Brain microvascular endothelial cell (primary cell): ENCODE measurements around the gene ATXN10.
A peak's percentile ranks its signal among the peaks of the same experiment; 100 is the strongest.

Experiments
- DNase-seq: peaks from one replicate; pipeline ENCODE4 v3.0.0-alpha.2; 2020
- H3K27ac ChIP-seq: fragments of 250-450 bp; sonication (Bioruptor Pico); 2 replicates; pipeline ENCODE4 v1.5.1; 2020; ENCODE audit warnings: mild to moderate bottlenecking, moderate library complexity
- H3K27me3 ChIP-seq: fragments of 250-450 bp; sonication (Bioruptor Pico); replicated peaks from 2 replicates; pipeline ENCODE4 v1.5.1; 2020; ENCODE audit warnings: mild to moderate bottlenecking
- H3K36me3 ChIP-seq: fragments of 250-450 bp; sonication (Bioruptor Pico); replicated peaks from 2 replicates; pipeline ENCODE4 v1.5.1; 2020; ENCODE audit warnings: mild to moderate bottlenecking
- H3K4me3 ChIP-seq: 2 replicates; pipeline ENCODE4 v1.5.1; 2011; ENCODE audit warnings: low read depth, mild to moderate bottlenecking, control low read depth, low read length, moderate library complexity
- CTCF ChIP-seq: IDR thresholded peaks from 2 replicates; pipeline ENCODE4 v1.5.1; 2011; ENCODE audit warnings: low read depth, mild to moderate bottlenecking, moderate library complexity, low read length, control low read depth, inconsistent platforms; ENCODE audit errors: missing control alignments
- in situ Hi-C: cut with HindIII; loops from 2 replicates; pipeline ENCODE4 v1.10.0; 2017; ENCODE audit warnings: low sequenced_read_pairs, low pct_ligation_motif_present

Gene ATXN10

DNA sequence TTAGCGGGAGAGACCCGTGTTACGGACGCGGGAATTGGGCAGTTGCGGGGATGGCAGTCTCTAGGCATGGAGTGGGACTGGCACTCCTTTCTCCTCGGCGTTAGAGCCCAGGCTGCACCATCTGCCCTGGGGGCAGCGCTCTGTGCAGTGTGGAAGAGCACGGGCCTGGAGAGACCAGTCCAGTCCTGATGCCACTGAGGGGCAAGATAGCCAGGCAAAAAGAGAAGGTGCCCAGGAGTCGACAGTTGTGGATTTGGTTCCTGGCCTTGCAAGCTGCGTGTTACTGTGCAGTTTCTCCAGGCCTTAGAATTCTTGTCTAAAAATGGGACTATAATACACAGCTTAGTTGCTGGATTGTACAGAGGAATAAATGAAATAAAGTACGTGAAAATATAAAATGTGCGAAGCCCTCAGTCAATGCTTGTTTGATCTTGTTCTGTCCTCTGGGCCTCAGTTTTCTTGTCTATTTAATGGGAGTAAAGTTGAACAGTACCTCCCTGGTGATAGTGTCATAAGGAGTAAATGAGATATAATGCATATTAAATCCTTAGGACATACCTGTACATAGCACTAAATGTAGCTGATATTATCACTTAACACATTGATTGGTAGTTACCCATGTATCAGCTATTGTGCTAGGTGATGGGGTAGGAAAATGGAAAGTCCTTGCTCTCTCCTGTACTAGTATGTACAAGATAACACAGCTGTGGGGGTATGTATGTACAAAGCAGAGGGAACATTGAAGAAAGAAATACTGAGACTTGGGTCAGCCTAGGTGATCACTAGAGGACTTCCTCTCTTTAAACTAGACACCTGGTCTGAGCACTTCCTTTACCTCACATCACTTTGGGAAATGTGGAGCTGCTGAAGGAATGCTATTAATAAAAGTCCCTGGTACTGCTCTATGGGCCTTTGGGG, 1.2 kb downstream of the ATXN10 start:
- no peak for DNase-seq

GRCh38 chr22:45673482-45674175, 2.0 kb downstream of the ATXN10 start:
- in situ Hi-C loops, result no loop called here
- Histone ChIP-seq H3K27me3 (no peaks in the 10 kb centered on the region), H3K27ac (no peak overlapping the region), H3K4me3 (peak overlapping the region; percentile 90), H3K36me3 (no peaks in the 10 kb centered on the region)
- DNase-seq, result no peak
- TF ChIP-seq CTCF, result no peak

More for the DNA sequence above, 1.2 kb downstream of the ATXN10 start:
- in situ Hi-C loops, result no loop called here
- Histone ChIP-seq H3K4me3 (peak overlapping the region; percentile 90), H3K27ac (peak overlapping the region; percentile 86), H3K36me3 (no peaks in the 10 kb centered on the region), H3K27me3 (no peaks in the 10 kb centered on the region)
- no peak for TF ChIP-seq CTCF

DNA sequence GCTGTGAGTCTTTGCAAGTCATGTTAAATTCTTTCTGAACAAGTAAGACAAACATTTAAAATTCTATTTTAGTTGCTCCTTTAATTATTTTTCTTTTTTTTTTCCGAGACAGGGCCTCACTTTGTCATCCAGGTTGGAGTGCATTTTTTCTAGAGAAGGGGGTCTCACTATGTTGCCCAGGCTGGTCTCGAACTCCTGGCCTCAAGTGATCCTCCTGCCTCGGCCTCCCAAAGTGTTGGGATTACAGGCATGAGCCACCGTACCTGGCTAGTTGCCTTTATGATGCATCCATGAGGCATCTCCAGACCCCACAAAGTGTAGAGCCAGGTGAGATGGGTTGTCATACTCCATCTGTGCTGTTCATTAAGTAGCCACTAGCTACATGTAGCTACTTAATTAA, 4.4 kb downstream of the ATXN10 start:
- no peaks in the 10 kb centered on the region for H3K27me3 ChIP-seq
- H3K4me3 ChIP-seq, result no peak overlapping the region
- no peaks in the 10 kb centered on the region for H3K36me3 ChIP-seq
- no peak overlapping the region for H3K27ac ChIP-seq
- no peak for DNase-seq
- no peak for TF ChIP-seq CTCF
- in situ Hi-C loops, result no loop called here

DNA sequence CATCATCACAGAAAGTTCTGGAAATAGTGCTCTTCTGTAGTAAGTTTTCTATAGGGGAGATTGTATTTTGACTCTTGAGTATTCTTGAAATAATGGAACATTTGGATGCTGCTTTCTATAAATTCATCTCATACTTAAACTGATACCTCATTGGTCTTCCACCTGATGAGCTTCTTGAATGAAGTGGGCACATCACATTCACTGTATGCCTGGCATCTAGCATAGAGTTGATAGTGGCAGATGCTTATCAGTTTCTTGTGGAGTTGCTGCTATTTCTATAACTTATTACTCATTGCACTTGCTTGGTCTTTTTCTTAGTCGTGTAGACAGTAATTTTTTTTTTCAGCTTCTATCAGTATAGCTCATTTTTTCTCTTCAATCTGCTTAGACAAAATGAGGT, 5.4 kb downstream of the ATXN10 start:
- Histone ChIP-seq H3K27me3 (no peaks in the 10 kb centered on the region), H3K4me3 (no peak overlapping the region), H3K27ac (no peak overlapping the region), H3K36me3 (no peaks in the 10 kb centered on the region)
- DNase-seq, result no peak
- TF ChIP-seq CTCF, result no peak
- in situ Hi-C loops, result no loop called here

DNA sequence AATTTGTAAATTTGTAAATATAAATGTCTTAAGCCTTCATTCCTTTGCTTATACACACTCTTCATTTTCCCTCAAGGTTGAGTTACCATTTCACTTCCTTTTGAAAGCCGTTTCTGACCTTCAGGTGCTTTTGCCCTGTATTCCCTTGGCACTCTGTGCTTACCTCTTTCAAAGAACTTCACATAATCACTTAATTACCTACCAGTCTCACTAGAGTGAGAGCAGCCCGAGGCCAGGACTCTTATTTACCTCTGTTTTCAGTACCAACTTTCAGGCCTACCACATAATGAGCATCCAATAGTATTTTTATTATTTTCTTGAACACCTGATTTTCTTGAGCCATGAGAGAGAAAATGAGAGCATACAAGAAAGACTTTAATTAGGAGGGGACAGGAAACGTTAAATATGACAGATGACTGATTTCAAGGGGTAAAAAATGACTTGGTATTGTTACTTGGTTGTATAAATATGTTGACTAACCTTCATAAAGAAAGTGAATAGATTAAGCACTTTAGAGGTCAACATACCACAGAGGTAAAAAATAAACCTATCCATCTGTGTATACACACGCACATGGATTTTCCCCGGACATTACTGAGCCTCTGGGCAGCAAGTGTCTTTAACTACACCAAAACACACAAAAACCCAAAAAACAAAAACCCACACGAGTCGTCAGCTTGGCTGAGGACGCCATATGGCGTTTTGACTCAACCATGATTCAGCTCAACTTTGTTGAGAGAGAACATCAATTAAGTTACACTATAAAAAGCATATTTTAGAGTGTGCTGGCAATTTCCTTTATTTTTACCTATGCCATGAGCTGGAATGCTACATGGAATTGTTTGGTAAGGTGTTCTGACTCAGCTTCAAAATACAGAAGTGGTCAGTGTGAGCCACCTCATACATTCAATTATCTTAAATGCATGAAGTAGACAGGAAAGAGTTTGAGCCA, 7.6 kb downstream of the ATXN10 start:
- TF ChIP-seq CTCF, result no peak
- peak overlapping the region; percentile 88 for H3K27ac ChIP-seq
- H3K4me3 ChIP-seq, result no peak overlapping the region
- no peaks in the 10 kb centered on the region for H3K36me3 ChIP-seq
- in situ Hi-C loops, result no loop called here
- peak; percentile 32 for DNase-seq
- H3K27me3 ChIP-seq, result no peaks in the 10 kb centered on the region
